ENCODE results near the gene UBE2D1.

Gene UBE2D1

GRCh38 chr10:58360412-58361004 lies 25.7 kb downstream of the UBE2D1 start:
- H3K4me3 ChIP-seq (ENCODE audit: low read depth, low read length): no peak overlapping the region
- TF ChIP-seq, protein P1, sequence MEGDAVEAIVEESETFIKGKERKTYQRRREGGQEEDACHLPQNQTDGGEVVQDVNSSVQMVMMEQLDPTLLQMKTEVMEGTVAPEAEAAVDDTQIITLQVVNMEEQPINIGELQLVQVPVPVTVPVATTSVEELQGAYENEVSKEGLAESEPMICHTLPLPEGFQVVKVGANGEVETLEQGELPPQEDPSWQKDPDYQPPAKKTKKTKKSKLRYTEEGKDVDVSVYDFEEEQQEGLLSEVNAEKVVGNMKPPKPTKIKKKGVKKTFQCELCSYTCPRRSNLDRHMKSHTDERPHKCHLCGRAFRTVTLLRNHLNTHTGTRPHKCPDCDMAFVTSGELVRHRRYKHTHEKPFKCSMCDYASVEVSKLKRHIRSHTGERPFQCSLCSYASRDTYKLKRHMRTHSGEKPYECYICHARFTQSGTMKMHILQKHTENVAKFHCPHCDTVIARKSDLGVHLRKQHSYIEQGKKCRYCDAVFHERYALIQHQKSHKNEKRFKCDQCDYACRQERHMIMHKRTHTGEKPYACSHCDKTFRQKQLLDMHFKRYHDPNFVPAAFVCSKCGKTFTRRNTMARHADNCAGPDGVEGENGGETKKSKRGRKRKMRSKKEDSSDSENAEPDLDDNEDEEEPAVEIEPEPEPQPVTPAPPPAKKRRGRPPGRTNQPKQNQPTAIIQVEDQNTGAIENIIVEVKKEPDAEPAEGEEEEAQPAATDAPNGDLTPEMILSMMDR (IDR thresholded peaks at IDR 0.05; ENCODE audit: insufficient read depth, low read length, missing control alignments): no peak
- CTCF ChIA-PET: interaction anchor here (0.7 to 1.2 kb wide), 2 partner anchors 13 to 64 kb away, joined by 3 read pairs; no protein-coding TSS in a partner anchor
- POLR2A ChIA-PET: no interaction called here
- DNase-seq (ENCODE audit: low read depth, low spot score): no peak

DNA sequence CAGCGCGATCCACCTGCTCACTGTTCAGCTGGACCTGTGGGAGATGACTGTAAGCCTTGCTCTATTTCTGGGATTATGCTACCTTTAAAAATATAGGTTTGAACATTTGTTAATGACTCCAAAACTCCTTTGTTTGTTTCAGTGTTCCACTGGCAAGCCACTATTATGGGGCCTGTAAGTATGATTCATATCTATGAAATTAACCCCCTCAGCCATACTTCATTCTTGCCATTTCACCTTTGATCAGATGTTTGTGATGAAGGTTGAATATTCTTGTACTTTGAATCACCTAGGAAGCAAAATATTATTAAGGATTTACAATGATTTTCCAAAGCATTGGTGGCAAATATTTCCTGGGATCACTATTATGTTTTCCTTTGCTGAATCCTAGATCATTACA lies 26.5 kb downstream of the UBE2D1 start:
- CTCF ChIA-PET: no interaction called here
- TF ChIP-seq, protein P1 (IDR thresholded peaks at IDR 0.05; ENCODE audit: insufficient read depth, low read length, missing control alignments): no peak

DNA sequence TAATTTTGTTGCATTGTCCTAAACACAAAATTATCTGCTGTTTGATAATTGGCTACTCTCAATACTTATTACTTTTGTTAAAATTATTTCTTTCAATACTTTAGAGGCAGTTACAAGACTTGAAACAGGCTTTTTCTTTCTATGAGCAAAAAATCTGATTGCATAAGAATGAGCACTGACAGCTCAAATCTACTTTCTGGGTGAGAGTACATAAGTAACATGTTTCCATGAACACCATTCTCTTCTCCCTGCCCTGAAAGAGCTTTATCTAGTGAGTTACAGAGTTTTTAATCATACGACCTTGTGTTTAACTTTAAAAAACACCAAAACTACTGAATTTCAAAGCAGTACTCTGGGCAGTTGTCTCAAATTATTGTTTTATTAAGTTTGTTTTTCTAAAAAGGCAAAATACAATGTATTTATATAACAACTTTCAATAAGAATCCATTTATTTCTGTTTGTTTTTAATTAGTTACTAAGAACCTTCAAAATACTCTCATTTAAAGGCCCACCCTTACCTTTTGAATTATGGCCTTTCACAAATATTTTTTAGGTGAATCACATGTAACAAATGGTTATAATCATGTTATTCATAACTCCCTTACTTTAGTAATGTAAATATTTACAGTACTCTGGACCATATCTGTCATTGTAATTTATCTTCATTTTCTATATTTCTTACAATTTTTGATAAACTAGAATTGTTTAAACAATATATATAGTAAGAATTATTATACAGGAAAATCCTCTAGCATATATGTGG lies 27.4 kb downstream of the UBE2D1 start:
- no peak for DNase-seq (ENCODE audit: low read depth, low spot score)

More for the DNA sequence above, 26.5 kb downstream of the UBE2D1 start:
- no peak for DNase-seq (ENCODE audit: low read depth, low spot score)
- POLR2A ChIA-PET: no interaction called here
- no peak overlapping the region for H3K4me3 ChIP-seq (ENCODE audit: low read depth, low read length)

GRCh38 chr10:58367069-58367468 lies 32.3 kb downstream of the UBE2D1 start:
- TF ChIP-seq, protein P1 (IDR thresholded peaks at IDR 0.05; ENCODE audit: insufficient read depth, low read length, missing control alignments): no peak
- CTCF ChIA-PET: no interaction called here
- DNase-seq (ENCODE audit: low read depth, low spot score): no peak
- POLR2A ChIA-PET: no interaction called here
- H3K4me3 ChIP-seq (ENCODE audit: low read depth, low read length): no peak overlapping the region

More for the DNA sequence above, 27.4 kb downstream of the UBE2D1 start:
- H3K4me3 ChIP-seq (ENCODE audit: low read depth, low read length): no peak overlapping the region
- TF ChIP-seq, protein P1 (IDR thresholded peaks at IDR 0.05; ENCODE audit: insufficient read depth, low read length, missing control alignments): no peak
- POLR2A ChIA-PET: no interaction called here
- CTCF ChIA-PET: no interaction called here

- CTCF ChIA-PET: interaction anchor here (1.0 to 1.6 kb wide), 2 partner anchors 13 to 72 kb away, joined by 3 to 15 read pairs; partner anchors contain the start of gene TFAM
- POLR2A ChIA-PET: no interaction called here
- TF ChIP-seq, protein P1 (IDR thresholded peaks at IDR 0.05; ENCODE audit: insufficient read depth, low read length, missing control alignments): no peak
These were observed 36.7 kb downstream of the UBE2D1 start for GRCh38 chr10:58371473-58371872.

More at GRCh38 chr10:58371473-58371872, 36.7 kb downstream of the UBE2D1 start:
- DNase-seq (ENCODE audit: low read depth, low spot score): no peak
- H3K4me3 ChIP-seq (ENCODE audit: low read depth, low read length): no peak overlapping the region
